Measurements from ENCODE around the gene ENTREP1.
"Not testable (repeated sequence)": the region's sequence is repeated elsewhere in the genome, so short reads cannot be mapped to it uniquely, and the experiment has no call there.

ENTREP1 gene, protein sequence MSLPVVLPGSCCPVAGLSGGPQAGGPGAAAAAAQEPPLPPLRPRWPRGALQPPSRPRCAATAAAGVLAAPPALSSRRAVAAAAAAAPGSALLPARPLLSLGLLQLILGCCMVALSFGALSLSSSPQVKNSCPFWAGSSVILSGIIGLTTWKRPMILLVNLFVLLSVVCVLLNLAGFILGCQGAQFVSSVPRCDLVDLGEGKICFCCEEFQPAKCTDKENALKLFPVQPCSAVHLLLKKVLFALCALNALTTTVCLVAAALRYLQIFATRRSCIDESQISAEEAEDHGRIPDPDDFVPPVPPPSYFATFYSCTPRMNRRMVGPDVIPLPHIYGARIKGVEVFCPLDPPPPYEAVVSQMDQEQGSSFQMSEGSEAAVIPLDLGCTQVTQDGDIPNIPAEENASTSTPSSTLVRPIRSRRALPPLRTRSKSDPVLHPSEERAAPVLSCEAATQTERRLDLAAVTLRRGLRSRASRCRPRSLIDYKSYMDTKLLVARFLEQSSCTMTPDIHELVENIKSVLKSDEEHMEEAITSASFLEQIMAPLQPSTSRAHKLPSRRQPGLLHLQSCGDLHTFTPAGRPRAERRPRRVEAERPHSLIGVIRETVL

DNA sequence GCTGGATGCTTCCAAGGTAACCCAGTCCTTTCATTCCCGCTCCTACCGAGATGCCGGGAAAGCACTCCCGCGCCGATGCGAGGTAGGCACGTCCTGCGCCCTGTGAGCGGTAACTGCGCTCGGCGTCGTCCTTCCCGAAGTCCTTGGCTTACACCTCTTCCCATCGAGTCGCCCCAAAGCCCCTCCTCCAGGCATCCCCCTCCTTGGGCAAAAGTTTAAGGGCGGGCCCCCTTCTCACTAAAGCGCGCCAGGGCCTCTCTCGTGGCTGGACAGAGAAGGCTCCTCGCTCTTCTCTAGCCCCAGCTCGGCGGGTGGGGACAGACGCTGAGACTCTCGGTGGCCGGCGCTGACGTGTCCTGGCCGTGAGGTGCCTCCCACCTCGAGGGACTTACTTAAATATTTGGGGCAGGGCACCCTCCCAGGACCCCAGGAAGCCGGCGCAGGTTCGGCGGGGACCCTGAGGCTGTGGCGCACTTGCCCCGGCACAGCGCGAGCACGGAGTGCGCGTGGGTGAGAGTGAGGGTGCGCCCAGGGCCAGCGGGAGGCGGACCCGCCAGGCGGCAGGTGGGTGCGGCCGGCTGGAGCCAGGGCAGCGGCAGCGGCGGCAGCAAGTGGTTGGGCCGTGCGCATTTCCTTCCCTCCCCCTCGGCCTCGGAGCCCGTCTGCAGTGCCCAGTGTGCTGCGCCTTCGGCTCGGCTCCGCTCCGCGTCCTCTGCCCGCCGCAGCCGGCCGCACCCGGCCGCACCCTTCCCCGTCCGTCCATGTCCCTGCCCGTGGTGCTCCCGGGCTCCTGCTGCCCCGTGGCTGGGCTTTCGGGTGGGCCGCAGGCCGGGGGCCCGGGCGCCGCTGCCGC lies at the start of gene ENTREP1:
TSS of gene ENTREP1 (plus strand) at position 667 of the 853 bp plus-strand sequence. CDS start at position 762, 95 bp downstream.
- DNase-seq = no peak

DNA sequence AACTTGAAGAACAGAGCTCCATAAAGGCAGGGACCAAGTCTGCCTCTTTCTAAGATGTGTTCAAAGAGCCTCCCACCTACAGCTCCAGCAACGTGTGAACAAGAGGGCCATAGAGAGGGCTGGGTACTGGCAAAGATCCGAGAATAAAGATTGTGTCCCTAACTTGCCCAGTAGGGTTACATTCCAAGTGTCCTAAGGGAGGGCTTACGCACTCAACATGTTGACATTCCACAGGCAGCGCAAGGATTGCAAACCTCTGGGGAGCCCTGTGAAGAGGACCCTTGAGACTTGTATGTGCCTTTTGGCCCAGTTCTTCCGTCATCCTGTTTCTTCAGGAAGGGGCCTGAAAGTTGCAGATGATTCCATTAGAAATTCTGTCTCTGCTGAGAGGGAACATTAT lies 48.2 kb upstream of the ENTREP1 start:
- no peak for DNase-seq

DNA sequence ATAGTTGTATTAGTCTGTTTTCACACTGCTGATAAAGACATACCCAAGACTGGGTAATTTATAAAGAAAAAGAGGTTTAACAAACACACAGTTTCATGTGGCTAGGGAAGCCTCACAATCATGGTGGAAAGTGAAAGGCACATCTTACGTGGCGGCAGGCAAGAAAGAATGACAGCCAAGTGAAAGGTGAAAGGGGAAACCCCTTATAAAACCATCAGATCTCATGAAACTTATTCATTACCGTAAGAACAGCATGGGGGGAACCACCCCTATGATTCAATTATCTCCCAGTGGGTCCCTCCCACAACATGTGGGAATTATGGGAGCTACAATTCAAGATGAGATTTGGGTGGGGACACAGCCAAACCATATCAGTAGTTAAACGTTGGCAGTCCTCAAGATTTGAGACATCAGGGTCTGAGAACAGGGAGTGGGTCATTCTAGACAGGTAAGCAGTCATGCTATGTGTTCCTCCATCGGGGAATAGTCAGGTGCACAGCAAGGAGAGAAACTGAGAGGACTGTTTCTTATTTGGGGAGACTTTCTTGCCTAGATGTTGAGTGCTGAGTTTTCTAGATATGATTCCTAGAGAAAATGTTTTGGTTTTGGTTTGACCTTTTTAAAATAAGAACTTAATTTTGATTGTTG lies 45.8 kb upstream of the ENTREP1 start:
- no peak for DNase-seq

DNA sequence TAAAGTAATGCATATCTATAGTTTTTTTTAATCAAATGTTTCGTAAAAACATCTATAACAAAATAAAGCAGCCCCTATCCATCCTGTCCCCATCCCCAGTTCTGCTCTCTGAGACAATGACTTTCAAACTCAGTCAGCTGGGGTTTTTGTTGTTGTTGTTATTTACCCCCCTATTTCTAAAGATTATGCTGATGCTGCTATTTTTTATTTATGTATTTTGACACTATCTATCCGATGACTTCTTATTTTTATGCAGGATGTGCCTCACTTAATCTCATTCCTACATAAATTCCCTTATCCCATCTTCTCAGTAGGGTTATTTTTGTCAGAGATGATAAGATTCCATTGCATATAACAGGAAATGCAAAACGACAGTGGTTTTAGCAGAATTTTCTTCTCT lies 45.3 kb upstream of the ENTREP1 start:
- DNase-seq = no peak

DNA sequence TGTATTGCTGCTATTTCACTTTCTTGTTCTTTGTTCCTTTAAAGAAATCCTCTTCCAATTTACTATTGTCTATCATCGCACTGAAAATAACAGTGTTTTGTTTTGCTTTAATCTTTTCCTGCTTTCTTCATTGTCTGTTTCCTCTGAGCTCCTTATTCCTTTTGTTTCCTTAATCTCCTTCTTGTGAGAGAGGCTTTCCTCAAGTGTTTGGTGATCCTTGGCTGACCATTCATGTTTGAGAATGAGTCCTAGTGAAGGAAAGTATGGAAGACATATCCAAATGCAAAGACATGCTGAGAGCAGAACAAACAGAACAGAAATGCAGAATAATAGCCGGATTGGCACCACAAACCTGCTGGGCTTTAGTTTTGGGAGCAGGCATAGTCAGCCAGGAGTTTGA lies 42.0 kb upstream of the ENTREP1 start:
- no peak for DNase-seq

DNA sequence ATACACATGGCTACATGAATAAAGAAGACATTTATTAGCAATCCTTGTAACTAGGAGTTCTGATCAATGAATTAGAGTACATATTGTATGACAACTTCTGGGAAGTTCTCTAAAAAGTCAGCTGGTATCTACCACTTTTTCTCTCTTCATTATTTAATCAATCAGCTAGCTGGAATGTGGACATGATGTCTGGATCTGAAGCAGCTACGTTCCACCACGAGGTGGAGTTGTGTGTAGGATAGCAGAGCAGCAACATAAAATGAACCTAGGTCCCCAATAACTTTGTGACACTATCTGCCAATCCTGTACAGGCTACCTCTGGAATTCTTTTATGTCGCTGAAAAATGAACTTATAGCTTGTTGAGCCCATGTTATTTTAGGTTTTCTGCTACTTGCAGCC lies 32.9 kb upstream of the ENTREP1 start:
- DNase-seq = no peak

DNA sequence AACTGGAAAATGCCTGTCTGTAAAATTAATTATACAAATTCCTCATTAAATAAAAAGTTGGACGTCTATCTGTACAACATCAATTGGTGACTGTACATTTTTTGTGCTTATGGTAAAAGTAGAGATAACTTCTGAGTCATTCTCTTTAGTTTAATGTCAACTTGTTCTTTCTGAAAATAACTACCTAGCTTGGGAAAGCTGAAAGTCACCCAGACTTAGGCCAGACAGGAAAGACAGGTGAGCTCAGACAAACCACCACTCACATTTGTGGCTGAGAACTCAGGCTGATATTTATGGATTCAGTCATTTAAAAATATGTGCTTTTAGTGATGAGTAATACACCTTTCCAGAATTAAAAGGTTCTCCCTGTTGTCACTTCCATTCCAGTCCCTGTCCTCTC lies 31.9 kb upstream of the ENTREP1 start:
- no peak for DNase-seq

DNA sequence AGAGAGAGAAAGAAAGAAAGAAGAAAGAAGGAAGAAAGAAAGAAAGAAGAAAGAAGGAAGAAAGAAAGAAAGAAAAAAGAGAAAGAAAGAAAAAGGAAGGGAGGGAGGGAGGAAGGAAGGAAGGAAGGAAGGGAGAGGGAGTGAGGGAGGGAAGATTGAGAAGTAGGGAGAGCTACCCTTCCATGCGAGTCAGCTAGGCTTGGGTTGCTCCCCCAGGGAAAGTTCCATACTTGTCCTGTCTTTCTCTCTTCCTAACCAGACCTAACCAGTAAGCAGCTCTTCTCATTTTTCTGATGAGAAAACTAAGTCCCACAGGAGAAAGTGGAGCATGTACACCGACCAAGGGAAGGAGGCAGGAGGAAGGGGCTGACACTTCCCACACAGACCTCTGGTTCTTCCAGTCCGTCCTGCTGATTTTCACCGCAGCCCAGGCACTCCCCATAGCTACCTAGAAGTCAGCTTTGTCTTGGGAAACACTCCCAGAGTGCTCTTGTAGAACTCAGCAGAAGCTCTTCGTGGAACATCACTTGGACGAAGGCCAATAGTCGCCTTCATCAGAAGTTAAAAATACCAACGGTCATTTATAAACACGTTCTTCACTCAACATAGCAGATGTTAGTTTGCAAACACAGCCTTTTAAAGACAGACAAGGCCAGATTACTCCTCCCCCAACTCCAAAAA lies 29.0 kb upstream of the ENTREP1 start:
- DNase-seq = no peak

DNA sequence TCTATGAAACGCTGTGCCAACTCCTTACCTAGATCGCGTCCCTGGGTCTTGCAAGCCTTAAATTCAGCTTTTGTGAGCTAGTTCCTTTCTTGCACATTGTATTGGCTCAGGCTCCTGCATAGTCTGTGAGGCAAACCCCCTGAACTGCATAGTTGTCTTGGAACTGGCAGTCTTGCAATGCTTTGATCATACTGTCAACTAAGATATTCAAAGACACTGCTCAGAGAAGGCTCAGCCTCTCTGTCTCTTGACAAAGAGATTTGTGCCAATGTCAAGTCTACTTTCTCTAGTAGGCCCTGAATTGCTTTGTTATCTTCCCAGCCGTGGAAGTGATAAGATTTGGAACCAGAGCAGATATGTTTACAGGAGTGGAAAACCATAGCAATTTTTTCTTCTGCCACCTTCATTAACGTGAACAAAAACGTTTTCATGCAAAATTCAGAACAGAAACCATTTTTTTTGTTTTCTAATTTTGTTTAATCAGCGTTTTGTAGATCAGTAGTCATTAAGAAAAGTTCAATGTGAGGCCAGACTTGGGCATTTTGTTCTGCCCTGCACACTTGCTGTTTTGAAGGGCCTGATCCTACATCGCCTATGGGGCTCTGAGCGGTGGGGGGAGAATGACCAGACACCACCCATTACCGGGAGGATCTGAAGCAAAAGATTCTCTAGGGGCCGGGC lies 27.6 kb upstream of the ENTREP1 start:
- DNase-seq = no peak

DNA sequence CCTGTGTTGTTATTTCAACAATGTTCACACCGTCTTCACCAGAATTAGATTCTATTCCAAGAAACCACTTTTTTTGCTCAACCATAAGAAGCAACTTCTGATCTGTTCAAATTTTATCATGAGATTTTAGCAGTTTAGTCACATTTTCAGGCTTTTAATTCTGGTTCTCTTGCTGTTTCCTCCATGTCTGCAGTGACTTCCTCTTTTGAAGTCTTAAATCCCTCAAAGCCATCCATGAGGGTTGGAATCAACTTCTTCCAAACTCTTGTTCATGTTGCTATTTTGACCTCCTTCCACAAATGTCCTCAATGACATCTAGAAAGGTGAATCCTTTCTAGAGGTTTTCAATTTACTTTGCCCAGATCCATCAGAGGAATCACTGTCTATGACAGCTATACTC lies 25.7 kb upstream of the ENTREP1 start:
- no peak for DNase-seq

DNA sequence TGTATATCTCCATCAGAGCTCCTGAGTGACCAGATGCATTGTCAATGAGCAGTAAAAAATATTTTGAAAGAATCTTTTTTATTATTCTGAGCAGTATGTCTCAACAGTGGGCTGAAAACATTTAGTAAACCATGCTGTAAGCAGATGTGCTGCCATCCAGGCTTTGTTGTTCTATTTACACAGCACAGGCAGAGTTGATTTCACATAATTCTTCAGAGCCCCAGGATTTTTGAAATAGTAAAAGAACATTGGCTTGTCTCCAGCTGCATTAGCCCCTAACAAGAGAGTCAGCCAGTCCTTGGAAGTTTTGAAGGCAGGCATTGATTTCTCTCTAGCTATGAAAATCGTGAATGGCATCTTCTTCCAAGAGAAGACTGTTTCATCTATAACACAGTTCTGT lies 25.2 kb upstream of the ENTREP1 start:
- no peak for DNase-seq

DNA sequence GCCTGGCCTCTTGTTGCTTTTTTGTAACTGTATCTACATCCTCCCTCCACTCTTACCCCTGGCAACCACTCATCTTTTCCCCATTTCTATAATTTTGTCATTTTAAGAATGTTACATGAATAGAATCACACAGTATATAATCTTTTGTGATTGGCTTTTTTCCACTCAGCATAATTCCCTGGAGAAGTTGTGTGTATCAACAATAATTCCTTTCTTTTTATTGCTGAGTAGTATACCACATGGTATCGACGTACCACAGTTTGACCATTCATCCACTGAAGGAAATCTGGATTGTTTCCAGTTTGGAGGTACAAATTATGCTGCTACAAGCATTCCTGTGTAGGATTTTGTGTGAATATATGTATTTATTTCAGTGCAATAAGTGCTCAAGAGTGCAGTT lies 21.7 kb upstream of the ENTREP1 start:
- DNase-seq = no peak

DNA sequence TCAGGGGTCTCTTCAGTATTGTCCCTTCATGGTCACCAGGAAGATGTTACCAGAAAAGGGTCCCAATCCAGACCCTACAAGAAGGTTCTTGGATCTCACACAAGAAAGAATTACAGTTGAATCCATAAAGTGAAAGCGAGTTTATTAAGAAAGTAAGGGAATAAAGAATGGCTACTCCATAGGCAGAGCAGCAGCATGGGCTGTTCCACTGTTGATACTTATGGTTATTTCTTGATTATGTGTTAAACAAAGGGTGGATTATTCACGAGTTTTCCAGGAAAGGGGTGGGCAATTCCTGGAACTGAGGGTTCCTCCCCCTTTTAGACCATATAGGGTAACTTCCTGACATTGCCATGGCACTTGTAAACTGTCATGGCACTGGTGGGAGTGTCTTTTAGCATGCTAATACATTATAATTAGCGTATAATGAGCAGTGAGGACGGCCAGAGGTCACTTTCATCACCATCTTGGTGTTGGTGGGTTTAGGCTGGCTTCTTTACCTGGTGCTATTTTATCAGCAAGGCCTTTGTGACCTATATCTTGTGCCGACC lies 18.0 kb upstream of the ENTREP1 start:
- DNase-seq = not testable (repeated sequence)

DNA sequence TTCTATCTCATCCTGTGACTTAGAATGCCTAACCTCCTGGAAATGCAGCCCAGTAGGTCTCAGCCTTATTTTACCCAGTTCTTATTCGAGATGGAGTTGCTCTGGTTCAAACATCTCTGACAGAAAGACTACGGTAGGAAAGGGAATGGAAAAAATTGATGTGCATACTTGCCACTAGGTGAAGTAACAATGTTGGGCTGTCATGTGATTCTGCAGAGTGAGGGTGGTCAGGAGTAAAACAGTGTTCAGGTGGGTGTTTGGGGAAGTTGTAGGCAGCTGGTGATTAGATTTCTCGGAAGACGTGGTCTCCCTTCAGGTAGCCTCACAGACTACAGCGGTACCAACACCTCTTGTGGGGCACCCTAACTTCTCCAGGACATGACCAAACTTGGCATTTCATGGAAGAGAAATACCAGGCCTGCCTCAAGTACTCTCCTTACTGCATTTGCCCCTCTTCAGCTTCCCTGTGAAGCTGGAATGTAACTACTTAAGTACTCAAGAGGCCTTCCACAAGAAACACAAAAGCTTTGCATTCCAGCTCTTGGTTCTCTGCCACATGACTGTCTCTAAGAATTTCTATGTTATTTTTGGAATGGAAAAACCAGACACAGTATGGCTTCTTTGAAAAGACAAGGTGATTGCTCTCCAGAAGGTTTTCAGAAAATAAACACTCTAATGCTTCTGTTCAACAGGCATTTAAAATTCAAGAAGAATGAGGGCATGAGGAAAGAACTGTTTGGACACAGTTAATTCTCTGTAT lies 17.4 kb upstream of the ENTREP1 start:
- no peak for DNase-seq

DNA sequence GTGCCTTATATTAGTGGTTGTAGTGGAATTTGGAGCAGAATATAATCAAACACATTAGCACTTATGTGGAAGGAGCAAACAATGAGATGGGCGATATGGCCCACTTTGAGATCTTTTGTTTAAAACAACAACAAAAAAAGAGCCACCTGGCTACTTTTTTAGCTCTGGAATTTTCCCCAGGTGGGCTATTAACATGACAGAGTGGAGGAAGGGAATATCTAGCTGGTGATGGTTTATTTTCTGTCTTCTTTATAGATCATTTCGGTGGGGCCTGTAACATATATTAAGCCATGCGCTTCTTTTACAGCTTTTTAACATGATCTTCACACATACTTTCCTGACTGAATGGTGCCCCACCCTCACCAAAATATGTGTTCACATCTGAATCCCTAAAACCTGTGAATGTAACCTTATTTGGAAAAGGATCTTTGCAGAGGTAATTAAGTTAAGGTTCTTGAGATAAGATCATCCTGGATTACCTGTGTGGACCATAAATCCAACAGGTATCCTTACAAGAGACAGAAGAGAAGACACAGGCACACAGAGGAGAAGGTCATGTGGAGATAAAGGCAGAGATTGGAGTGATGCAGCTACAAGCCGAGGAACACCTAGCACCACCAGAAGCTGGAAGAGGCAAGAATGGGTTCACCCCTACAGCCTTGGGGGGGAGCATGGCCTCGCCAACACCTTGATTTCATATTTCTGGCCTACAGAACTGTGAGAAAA lies 16.6 kb upstream of the ENTREP1 start:
- DNase-seq = no peak

DNA sequence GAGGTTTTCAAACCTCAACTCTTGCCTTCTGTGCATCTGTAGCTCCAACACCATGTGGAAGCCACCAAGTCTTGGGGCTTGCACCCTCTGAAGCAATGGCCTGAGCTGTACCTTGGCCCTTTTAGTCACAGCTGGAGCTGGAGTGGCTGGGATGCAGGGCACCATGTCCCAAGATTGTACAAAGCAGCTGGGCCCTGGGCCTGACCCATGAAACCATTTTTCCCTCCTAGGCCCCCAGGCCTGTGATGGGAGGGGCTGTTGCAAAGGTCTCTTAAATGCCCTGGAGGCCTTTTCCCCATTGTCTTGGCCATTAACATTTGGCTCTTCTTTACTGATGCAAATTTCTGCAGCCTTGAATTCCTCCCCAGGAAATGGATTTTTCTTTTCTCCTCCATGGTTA lies 11.8 kb upstream of the ENTREP1 start:
- DNase-seq = no peak

DNA sequence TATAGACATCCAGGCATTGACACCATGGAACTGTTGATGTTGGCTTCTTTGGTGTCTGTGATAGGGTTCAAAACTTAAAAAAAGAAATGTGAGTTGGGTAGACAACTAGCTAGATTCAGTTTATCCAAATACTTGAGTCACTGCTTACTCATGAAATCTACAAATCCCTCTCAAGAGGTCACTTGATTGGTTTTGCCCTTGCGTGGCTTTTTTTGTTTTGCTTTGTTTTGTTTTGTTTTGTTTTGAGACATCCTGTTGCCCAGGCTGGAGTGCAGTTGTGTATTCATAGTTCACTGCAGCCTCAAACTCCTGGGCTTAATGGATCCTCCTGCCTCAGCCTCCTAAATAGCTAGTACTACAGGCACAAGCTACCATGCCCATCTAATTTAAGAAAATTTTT lies 10.5 kb upstream of the ENTREP1 start:
- no peak for DNase-seq

DNA sequence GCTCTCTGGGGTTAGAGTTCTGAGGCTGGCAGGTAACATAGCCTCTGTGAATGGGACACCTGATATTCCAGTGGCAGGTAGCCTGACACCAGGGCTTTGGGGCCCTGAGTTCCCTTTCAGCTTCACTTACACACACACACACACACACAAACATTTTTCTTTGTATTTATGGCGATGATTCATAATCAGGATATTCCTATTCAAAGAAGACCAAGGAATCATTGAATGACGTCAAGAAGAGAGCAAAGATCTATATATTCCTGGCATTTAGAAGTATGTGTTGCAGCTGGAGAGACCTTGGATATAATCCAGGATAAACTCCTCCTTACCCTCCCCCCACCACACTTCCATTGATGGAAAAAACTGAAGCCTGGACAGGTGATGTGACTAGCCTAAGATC lies 7.9 kb upstream of the ENTREP1 start:
- no peak for DNase-seq

DNA sequence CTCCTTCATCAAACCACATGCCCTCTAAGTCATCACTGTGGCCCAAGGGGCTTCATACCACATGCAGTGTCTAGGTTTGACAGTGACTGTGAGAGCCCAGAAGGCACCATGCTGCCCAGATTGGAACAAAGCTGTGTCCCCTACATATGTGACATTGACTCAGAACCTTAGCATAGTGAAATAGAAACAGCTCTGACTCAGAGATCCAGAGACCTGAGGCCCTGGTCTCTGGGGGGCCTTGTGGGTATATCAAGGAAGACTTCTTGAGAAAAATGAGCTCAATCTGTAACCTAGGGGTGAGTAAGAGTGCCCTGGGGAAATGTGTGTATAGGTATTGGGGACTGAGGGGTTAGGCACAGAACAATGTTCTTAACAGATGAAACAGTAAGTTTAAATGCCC lies 7.1 kb upstream of the ENTREP1 start:
- DNase-seq = no peak

DNA sequence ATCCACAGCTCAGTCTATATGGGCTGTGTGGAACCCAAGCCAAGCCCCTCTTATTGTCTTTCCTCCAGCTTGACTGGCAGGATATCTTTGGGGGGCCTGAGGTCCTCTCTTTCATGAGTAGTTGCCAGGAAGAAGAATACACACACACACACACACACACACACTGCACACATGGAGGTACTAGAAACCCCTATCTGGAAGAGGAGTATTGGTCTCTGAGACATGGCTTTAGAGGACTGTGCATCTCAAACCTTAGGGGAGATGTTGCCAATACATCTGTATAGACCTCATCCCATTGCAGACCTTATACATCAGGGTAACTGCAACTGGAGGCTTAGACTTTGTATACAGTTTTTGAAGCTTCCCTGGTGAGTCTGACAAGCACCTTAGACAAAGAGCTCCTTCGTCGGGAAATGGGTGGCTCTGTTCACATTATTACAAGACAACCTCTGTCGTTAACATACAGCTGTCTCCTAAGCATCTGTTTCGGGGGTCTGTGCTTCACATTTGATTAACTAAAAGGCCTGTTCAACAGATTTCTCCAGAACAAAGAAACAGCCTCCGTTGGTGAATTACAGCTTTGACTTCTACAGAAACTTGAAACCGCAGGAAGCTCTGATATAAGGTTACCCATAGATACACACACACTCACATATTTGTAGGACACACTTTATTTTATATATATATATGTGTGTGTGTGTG lies 5.5 kb upstream of the ENTREP1 start:
- DNase-seq = no peak

Measured in CD4-positive, alpha-beta T cell treated with Interleukin-10 for 1 hour (primary cell).